ENCODE data around the gene SNRNP200. TPM values are rescaled to one million over a fixed set of nuclear protein-coding genes. Genes with fewer than 3 reads are reported as not detected.

The SNRNP200 gene
- total RNA-seq, 1 donor: 80.5 TPM

DNA sequence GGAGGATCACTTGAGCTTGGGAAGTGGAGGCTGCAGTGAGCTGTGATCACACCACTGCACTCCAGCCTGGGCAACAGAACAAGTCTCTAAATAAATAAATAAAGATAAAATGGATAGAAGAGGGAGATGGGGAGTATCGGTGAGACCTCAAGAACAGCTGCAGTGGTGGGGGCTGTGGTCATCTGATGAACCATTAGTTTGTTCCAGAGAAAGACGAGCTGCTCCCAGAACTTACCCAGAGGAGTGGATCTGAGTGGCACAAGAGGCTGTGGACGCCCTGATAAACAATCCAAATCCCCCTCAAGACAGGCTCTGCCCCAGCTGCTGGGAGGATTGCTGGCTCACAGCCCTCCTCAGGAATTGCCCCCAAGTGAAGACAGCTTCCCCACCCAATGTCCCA is 66.3 kb downstream of the SNRNP200 start:
- Histone ChIP-seq H3K4me1 (ENCODE audit: insufficient read depth, low read length) (peaks cover 48% of the 10 kb centered on the region), H3K9me3 (ENCODE audit: low read depth, low read length) (no peaks in the 10 kb centered on the region), H3K4me3 (ENCODE audit: low read length) (no peak overlapping the region), H3K27me3 (ENCODE audit: insufficient read depth, low read length) (no peaks in the 10 kb centered on the region)

DNA sequence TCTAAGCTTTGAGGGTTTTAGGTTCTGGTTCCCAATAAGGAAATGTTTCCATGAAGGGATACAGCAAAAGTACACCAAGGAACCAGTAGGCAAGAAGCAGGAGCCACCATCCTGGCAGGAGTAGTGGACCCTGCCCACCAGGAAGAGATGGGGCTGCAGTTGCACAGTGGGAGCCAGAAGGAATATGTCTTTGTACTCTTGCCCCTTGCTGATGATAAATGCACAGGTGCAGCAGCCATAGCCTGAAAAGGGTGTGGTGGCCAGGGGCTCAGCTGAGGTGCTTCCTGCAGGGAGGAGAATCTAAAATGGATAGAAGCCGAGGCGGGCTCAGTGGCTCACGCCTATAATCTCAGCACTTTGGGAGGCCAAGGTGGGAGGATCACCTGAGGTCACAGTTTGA is 67.1 kb downstream of the SNRNP200 start:
- Histone ChIP-seq H3K4me3 (ENCODE audit: low read length) (no peak overlapping the region), H3K27me3 (ENCODE audit: insufficient read depth, low read length) (no peaks in the 10 kb centered on the region), H3K4me1 (ENCODE audit: insufficient read depth, low read length) (peaks cover 46% of the 10 kb centered on the region), H3K9me3 (ENCODE audit: low read depth, low read length) (no peaks in the 10 kb centered on the region)

DNA sequence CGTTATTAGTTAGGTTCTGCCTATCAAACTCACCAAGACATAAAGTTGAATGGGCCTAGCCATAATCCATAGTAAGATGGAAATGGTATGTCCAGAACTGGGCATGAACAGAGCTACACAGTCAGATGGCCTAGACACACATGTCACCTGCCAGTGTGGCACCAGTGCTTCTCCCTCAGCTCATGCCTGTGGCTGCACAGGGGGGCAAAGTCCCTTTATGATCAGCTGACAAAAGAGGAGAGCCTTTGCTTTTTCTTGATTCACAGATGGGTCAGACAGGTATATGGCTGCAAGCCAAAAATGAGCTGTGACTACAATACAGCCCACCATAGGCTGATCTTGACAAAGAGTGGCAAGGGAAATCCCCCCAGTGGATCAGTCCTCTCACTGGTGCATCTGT is 68.5 kb downstream of the SNRNP200 start:
- H3K4me3 ChIP-seq (ENCODE audit: low read length): no peak overlapping the region
- H3K4me1 ChIP-seq (ENCODE audit: insufficient read depth, low read length): peaks cover 32% of the 10 kb centered on the region
- no peaks in the 10 kb centered on the region for H3K27me3 ChIP-seq (ENCODE audit: insufficient read depth, low read length)
- no peaks in the 10 kb centered on the region for H3K9me3 ChIP-seq (ENCODE audit: low read depth, low read length)

DNA sequence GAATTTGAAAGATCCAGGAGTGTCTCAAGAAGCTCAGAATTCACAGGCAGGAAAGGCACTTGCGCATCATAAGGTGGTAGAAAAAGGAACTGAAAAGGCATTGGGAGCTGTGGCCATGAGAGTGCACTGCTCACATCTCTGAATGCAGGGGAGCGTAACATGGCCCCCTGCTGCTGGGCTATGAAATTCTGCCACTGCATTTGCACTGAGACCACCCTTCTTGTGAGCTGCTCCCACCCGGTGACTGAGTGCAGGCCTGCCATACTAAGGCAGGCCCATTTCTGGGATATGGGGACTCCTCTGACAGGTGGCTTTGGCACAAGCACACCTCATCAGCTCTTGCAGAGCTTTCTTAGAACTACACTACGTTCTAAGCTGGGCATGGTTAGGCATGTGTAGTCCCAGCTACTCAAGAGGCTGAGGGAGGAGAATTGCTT is 71.4 kb downstream of the SNRNP200 start:
- Histone ChIP-seq H3K27me3 (ENCODE audit: insufficient read depth, low read length) (no peaks in the 10 kb centered on the region), H3K9me3 (ENCODE audit: low read depth, low read length) (no peaks in the 10 kb centered on the region), H3K4me1 (ENCODE audit: insufficient read depth, low read length) (peaks cover 14% of the 10 kb centered on the region), H3K4me3 (ENCODE audit: low read length) (no peak overlapping the region)

DNA sequence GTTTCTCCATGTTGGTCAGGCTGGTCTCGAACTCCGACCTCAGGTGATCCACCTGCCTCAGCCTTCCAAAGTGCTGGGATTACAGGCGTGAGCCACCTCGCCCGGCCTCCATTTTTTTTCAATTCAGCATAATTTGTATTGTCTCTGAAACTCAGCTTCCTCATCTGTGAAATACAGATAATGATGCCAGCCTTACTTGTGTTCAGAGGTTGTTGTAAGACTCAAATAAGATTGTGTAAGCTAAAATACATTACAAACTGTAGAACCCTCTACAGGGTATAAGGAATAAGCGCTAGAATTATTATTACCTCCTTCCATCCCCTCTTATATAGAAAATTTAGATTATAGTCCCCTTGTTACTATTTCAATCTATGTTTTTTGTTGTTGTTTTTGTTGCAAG is 71.9 kb downstream of the SNRNP200 start:
- H3K4me3 ChIP-seq (ENCODE audit: low read length): no peak overlapping the region

DNA sequence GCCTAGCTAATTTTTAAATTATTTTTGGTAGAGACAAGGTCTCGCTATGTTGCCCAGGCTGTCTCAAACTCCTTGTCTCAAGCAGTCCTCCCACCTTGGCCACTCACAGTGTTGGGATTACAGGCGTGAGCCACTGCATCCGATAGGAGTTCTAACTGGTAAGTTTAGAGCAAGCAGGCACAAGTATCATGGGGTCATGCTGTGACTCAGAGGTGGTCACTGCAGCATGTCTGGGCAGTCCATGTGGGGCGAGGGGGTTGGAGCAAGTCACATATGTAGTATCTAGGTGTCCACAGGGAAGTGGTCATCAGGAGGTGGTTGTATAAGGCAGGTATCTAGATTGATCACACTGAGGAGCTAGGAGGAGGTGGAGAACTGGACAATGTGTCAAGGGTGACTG is 74.0 kb downstream of the SNRNP200 start:
- Histone ChIP-seq H3K4me3 (ENCODE audit: low read length) (no peak overlapping the region), H3K9me3 (ENCODE audit: low read depth, low read length) (no peaks in the 10 kb centered on the region), H3K4me1 (ENCODE audit: insufficient read depth, low read length) (peaks cover 14% of the 10 kb centered on the region), H3K27me3 (ENCODE audit: insufficient read depth, low read length) (no peaks in the 10 kb centered on the region)

More for the DNA sequence above, 71.9 kb downstream of the SNRNP200 start:
- Histone ChIP-seq H3K9me3 (ENCODE audit: low read depth, low read length) (no peaks in the 10 kb centered on the region), H3K27me3 (ENCODE audit: insufficient read depth, low read length) (no peaks in the 10 kb centered on the region), H3K4me1 (ENCODE audit: insufficient read depth, low read length) (peaks cover 14% of the 10 kb centered on the region)

DNA sequence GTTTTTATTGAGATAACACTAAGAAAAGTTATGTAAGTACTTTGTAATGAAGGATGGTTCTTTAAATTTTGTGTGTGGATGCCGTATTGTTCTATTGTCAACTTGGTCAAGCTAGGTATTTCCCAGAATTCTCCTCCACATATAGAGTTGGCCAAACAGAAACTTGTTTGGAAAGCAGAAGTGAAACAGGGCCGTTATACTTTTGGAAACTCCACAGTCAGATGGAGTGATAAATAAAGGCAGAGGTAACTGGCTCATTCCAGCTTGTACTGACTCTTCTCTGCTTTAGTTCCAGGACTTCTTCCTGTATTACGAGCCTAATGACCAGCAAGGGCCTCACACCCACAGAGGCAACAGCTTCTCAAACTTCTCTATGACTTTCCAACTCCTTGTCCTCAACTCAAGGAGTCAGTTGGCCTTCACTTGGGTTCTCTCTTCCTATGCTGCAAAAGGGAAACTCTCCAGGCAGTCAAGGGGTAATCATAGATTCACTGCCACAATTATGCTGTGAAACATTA is 80.3 kb downstream of the SNRNP200 start:
- Histone ChIP-seq H3K27me3 (ENCODE audit: insufficient read depth, low read length) (no peaks in the 10 kb centered on the region), H3K4me1 (ENCODE audit: insufficient read depth, low read length) (peaks cover 33% of the 10 kb centered on the region), H3K4me3 (ENCODE audit: low read length) (no peak overlapping the region), H3K9me3 (ENCODE audit: low read depth, low read length) (no peaks in the 10 kb centered on the region)

Other genes with a start within 250 kb of the SNRNP200 start
- gene ADRA2B, start 189.0 kb downstream of the SNRNP200 start, total RNA-seq: 1.5 TPM
- 6.5 TPM for gene ASTL, start 167.0 kb downstream of the SNRNP200 start, total RNA-seq
- 891 TPM for gene DUSP2, start 160.1 kb downstream of the SNRNP200 start, total RNA-seq
- 96.8 TPM for gene STARD7, start 96.7 kb downstream of the SNRNP200 start, total RNA-seq
- 51.6 TPM for gene TMEM127, start 39.5 kb downstream of the SNRNP200 start, total RNA-seq
- 65.4 TPM for gene CIAO1, start 39.3 kb downstream of the SNRNP200 start, total RNA-seq
- 4.7 TPM for gene ITPRIPL1, start 19.8 kb upstream of the SNRNP200 start, total RNA-seq
- gene NCAPH, start 30.2 kb upstream of the SNRNP200 start, total RNA-seq: 1.8 TPM
- gene NEURL3, start 199.8 kb upstream of the SNRNP200 start, total RNA-seq: 0.52 TPM
- 191 TPM for gene ARID5A, start 231.2 kb upstream of the SNRNP200 start, total RNA-seq